Stomach (tissue), 4 donors: ENCODE measurements around the gene SYCN.
"Not testable (repeated sequence)": the region's sequence is repeated elsewhere in the genome, so short reads cannot be mapped to it uniquely, and the experiment has no call there.

ENCODE experiments used
- CTCF ChIP-seq, 7 experiments: fragments of 450-650 bp in 4 of 7; fragments of 200-600 bp in 3 of 7; sonication (generic) in 3 of 7; IDR thresholded peaks; one replicate each; pipeline ENCODE4 v1.5.1; 2016 to 2019; ENCODE audit warnings: antibody characterized with exemption in 7 of 7, control low read depth in 2 of 7, mild to moderate bottlenecking in 1 of 7
- POLR2A ChIP-seq, 4 donors: fragments of 450-650 bp; IDR thresholded peaks; one replicate each; pipeline ENCODE4 v1.6.1; 2016; ENCODE audit warnings: antibody characterized with exemption in 4 of 4, control low read depth in 2 of 4, mild to moderate bottlenecking in 1 of 4, moderate library complexity in 1 of 4

GRCh38 chr19:39215323-39215722 lies 11.3 kb upstream of the SYCN start:
- not testable (repeated sequence) for TF ChIP-seq POLR2A, CTCF (IDR thresholded peaks at IDR 0.05)
